Hepatocyte (in vitro differentiated cells): ENCODE measurements around the gene ALG10B. TPM values are rescaled to one million over a fixed set of nuclear protein-coding genes. Genes with fewer than 3 reads are reported as not detected.
"Not testable (repeated sequence)": the region's sequence is repeated elsewhere in the genome, so short reads cannot be mapped to it uniquely, and the experiment has no call there.

Source experiments
- DNase-seq: peaks from one replicate; pipeline ENCODE4 v3.0.0-alpha.2; 2016; ENCODE audit warnings: low spot score
- H2AFZ ChIP-seq: fragments of 200-600 bp; sonication (generic); 2 replicates; pipeline ENCODE4 v1.6.0; 2016; ENCODE audit warnings: antibody characterized with exemption, mild to moderate bottlenecking
- H3K27ac ChIP-seq: fragments of 200-600 bp; sonication (generic); 2 replicates; pipeline ENCODE4 v1.5.1; 2016; ENCODE audit warnings: mild to moderate bottlenecking
- H3K27me3 ChIP-seq: fragments of 200-600 bp; sonication (generic); 2 replicates; pipeline ENCODE4 v1.6.1; 2016
- H3K36me3 ChIP-seq: fragments of 200-600 bp; sonication (generic); replicated peaks from 2 replicates; pipeline ENCODE4 v1.5.1; 2016; ENCODE audit warnings: low read depth; ENCODE audit not compliant: insufficient read depth
- H3K4me1 ChIP-seq: fragments of 200-600 bp; sonication (generic); 2 replicates; pipeline ENCODE4 v1.5.1; 2016; ENCODE audit warnings: mild to moderate bottlenecking, moderate library complexity; ENCODE audit not compliant: insufficient read depth
- H3K4me2 ChIP-seq: fragments of 200-600 bp; sonication (generic); 2 replicates; pipeline ENCODE4 v1.6.0; 2016
- H3K4me3 ChIP-seq: fragments of 200-600 bp; sonication (generic); 2 replicates; pipeline ENCODE4 v1.5.1; 2016; ENCODE audit warnings: mild to moderate bottlenecking
- H3K79me2 ChIP-seq: fragments of 200-600 bp; sonication (generic); 2 replicates; pipeline ENCODE4 v1.6.0; 2017; ENCODE audit warnings: mild to moderate bottlenecking
- H3K9me2 ChIP-seq: fragments of 200-600 bp; sonication (generic); replicated peaks from 2 replicates; pipeline ENCODE4 v1.6.0; 2017; ENCODE audit warnings: mild to moderate bottlenecking; ENCODE audit not compliant: insufficient read depth
- H3K9me3 ChIP-seq: fragments of 200-600 bp; sonication (generic); 2 replicates; pipeline ENCODE4 v1.5.1; 2016; ENCODE audit warnings: low read depth, mild to moderate bottlenecking
- H4K20me1 ChIP-seq: fragments of 200-600 bp; sonication (generic); 2 replicates; pipeline ENCODE4 v1.6.0; 2016; ENCODE audit warnings: mild to moderate bottlenecking; ENCODE audit not compliant: insufficient read depth, poor library complexity, severe bottlenecking
- EZH2 ChIP-seq: fragments of 200-600 bp; sonication (generic); IDR thresholded peaks from 2 replicates; pipeline ENCODE4 v1.6.1; 2016; ENCODE audit warnings: antibody characterized with exemption, mild to moderate bottlenecking, borderline replicate concordance
- EZH2phosphoT487 ChIP-seq: fragments of 200-600 bp; sonication (generic); IDR thresholded peaks from one replicate; pipeline ENCODE4 v1.6.1; 2018; ENCODE audit warnings: antibody characterized with exemption, mild to moderate bottlenecking, low read depth, moderate library complexity; ENCODE audit not compliant: unreplicated experiment, severe bottlenecking
- WGBS: methylation state at CpG from one replicate; pipeline ENCODE4 v1.1.6; 2016; ENCODE audit warnings: low lambda C conversion rate; ENCODE audit errors: missing lambda C conversion rate; 5-methylcytosine and 5-hydroxymethylcytosine counted together
- polyA plus RNA-seq: library from polyadenylated mRNA; unstranded; fragments of >200 nt; fragmentation: Nextera tagmentation; extraction: Ambion mirVana; gene quantifications from 2 replicates; pipeline ENCODE4 v1.2.1, GENCODE V29; 2016
- total RNA-seq: library from RNA; depleted of rRNA; stranded (reverse); fragments of >200 nt; gene quantifications from 2 replicates; pipeline ENCODE4 v1.2.3, GENCODE V29; 2014
- TF ChIP-seq, protein P1 (sequence below): fragments of 200-600 bp; sonication (generic); IDR thresholded peaks from 2 replicates; pipeline ENCODE4 v1.5.1; 2016; ENCODE audit warnings: antibody characterized with exemption, mild to moderate bottlenecking; ENCODE audit not compliant: poor library complexity

Gene ALG10B
- total and polyA plus RNA-seq, 2 experiments from 2014 or later: 1.6 to 10.1 TPM

DNA sequence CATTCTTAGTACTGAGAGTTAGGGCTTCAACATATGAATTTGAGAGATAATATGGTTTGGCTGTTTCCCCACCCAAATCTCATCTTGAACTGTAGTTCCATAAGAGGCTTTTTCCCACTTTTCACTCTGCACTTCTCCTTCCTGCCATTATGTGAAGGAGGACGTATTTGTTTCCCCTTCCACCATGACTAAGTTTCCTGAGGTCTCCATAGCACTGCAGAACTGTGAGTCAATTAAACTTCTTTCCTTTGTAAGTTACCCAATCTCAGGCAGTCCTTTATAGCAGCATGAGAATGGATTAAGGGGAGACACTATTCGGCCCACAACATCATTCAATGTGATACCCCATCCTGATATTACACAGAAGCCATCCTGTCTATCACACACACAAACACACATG, 36.8 kb upstream of the ALG10B start:
- Histone ChIP-seq H3K4me2 (no peak overlapping the region), H4K20me1 (no peaks in the 10 kb centered on the region), H3K4me3 (no peak overlapping the region), H3K79me2 (no peaks in the 10 kb centered on the region), H3K36me3 (no peaks in the 10 kb centered on the region), H3K9me3 (no peaks in the 10 kb centered on the region), H3K27ac (no peak overlapping the region), H3K9me2 (no peaks in the 10 kb centered on the region), H3K27me3 (no peaks in the 10 kb centered on the region), H3K4me1 (no peaks in the 10 kb centered on the region), H2AFZ (no peak overlapping the region)
- TF ChIP-seq EZH2: no peak
- no peak for TF ChIP-seq EZH2phosphoT487
- TF ChIP-seq, protein P1, sequence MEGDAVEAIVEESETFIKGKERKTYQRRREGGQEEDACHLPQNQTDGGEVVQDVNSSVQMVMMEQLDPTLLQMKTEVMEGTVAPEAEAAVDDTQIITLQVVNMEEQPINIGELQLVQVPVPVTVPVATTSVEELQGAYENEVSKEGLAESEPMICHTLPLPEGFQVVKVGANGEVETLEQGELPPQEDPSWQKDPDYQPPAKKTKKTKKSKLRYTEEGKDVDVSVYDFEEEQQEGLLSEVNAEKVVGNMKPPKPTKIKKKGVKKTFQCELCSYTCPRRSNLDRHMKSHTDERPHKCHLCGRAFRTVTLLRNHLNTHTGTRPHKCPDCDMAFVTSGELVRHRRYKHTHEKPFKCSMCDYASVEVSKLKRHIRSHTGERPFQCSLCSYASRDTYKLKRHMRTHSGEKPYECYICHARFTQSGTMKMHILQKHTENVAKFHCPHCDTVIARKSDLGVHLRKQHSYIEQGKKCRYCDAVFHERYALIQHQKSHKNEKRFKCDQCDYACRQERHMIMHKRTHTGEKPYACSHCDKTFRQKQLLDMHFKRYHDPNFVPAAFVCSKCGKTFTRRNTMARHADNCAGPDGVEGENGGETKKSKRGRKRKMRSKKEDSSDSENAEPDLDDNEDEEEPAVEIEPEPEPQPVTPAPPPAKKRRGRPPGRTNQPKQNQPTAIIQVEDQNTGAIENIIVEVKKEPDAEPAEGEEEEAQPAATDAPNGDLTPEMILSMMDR: no peak
- DNase-seq: no peak
- WGBS: 46% methylated on average over 2 of the region's 2 CpGs

DNA sequence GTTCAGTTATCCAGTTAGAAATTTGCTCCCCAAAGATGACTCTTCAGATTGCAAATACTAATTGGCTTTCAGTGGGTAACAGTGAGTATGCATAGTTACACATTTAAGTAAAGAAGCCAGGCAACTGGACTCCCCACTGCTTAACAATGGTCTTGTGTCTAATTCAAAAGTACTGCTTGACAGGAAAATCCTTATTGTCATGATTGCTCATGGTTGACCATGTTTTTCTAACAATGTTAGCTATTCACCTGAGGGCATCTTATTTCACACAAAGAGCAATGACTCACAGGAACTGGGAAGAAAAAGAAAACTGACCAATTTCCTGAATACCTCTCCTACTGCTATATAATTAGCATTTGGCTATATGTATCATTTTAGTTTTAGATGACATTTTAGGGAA, 33.7 kb upstream of the ALG10B start:
- no peak overlapping the region for H2AFZ ChIP-seq
- no peak overlapping the region for H3K4me2 ChIP-seq
- TF ChIP-seq, protein P1: no peak
- TF ChIP-seq EZH2 (no peak), EZH2phosphoT487 (no peak)
- no peaks in the 10 kb centered on the region for H3K27me3 ChIP-seq
- no peak overlapping the region for H3K27ac ChIP-seq
- no peaks in the 10 kb centered on the region for H4K20me1 ChIP-seq
- H3K4me3 ChIP-seq: no peak overlapping the region
- DNase-seq: no peak
- no peaks in the 10 kb centered on the region for H3K9me3 ChIP-seq
- no peaks in the 10 kb centered on the region for H3K9me2 ChIP-seq
- H3K36me3 ChIP-seq: no peaks in the 10 kb centered on the region
- no peaks in the 10 kb centered on the region for H3K79me2 ChIP-seq
- no peaks in the 10 kb centered on the region for H3K4me1 ChIP-seq

- H4K20me1 ChIP-seq: no peaks in the 10 kb centered on the region
- no peak for DNase-seq
- H2AFZ ChIP-seq: no peak overlapping the region
- H3K4me2 ChIP-seq: no peak overlapping the region
- no peak for TF ChIP-seq EZH2
- TF ChIP-seq EZH2phosphoT487: no peak
- TF ChIP-seq, protein P1: no peak
- no peaks in the 10 kb centered on the region for H3K4me1 ChIP-seq
- H3K27me3 ChIP-seq: no peaks in the 10 kb centered on the region
- no peaks in the 10 kb centered on the region for H3K79me2 ChIP-seq
- no peak overlapping the region for H3K4me3 ChIP-seq
- no peak overlapping the region for H3K27ac ChIP-seq
- H3K9me3 ChIP-seq: no peaks in the 10 kb centered on the region
- H3K9me2 ChIP-seq: no peaks in the 10 kb centered on the region
- H3K36me3 ChIP-seq: no peaks in the 10 kb centered on the region
- 83% methylated on average over 2 of the region's 2 CpGs for WGBS
Measured at GRCh38 chr12:38289396-38289795, 27.2 kb upstream of the ALG10B start.

- no peak for DNase-seq
- Histone ChIP-seq H3K36me3 (no peaks in the 10 kb centered on the region), H3K79me2 (no peaks in the 10 kb centered on the region), H2AFZ (no peak overlapping the region), H3K9me2 (no peaks in the 10 kb centered on the region), H3K27me3 (no peaks in the 10 kb centered on the region), H3K4me3 (no peak overlapping the region), H3K4me2 (no peak overlapping the region), H3K27ac (no peak overlapping the region), H3K4me1 (no peaks in the 10 kb centered on the region), H4K20me1 (no peaks in the 10 kb centered on the region), H3K9me3 (no peaks in the 10 kb centered on the region)
- TF ChIP-seq, protein P1: no peak
- TF ChIP-seq EZH2 (no peak), EZH2phosphoT487 (no peak)
- WGBS: 60% methylated on average over 4 of the region's 4 CpGs
Measured at GRCh38 chr12:38291160-38291559, 25.4 kb upstream of the ALG10B start.

DNA sequence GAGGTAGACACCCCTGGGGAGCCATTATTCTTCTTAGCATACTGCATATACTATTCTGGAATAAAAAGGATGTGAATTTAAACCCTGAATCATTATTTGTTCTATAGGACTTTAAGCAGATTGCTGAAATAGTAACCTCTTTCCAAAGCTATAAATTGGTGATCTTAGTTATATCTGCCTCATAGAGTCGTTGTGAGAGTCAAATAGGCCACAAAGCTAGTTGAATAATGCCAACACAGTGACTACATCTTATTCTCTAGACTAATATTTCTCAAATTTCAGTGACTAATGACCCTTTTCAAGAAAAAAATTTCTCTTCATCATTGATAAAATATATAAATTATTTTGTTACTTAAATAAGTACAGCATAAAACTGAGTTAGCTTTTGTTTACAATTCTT, 13.6 kb upstream of the ALG10B start:
- not testable (repeated sequence) for H3K9me3 ChIP-seq, H3K4me3 ChIP-seq, H3K27me3 ChIP-seq, DNase-seq, H3K4me1 ChIP-seq, H3K36me3 ChIP-seq, H3K27ac ChIP-seq, H3K9me2 ChIP-seq, H3K4me2 ChIP-seq, H2AFZ ChIP-seq, H4K20me1 ChIP-seq, H3K79me2 ChIP-seq
- WGBS: 17% methylated on average over 1 of the region's 1 CpG

DNA sequence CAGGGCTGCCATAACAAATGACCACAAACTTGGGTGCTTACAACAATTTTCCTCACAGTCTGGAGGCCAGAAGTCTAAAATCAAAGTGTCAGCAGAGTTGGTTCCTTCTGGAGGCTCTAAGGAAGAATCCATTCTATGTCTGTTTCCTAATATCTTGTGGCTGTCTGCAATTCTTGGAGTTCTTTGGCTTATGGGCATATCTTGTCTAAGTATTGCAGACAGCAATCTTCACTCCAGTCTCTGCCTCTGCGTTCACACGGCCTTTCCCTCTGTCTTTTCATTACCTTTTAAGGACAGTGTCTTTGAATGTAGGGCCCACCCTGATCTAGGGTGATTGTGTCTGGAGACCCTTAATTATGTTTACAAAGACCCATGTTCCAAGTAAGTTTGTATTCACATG, 5.4 kb downstream of the ALG10B start:
- not testable (repeated sequence) for H3K27me3 ChIP-seq, H2AFZ ChIP-seq, H4K20me1 ChIP-seq, DNase-seq, H3K9me3 ChIP-seq, H3K4me2 ChIP-seq, H3K9me2 ChIP-seq, H3K27ac ChIP-seq, H3K4me1 ChIP-seq, H3K36me3 ChIP-seq, H3K4me3 ChIP-seq, H3K79me2 ChIP-seq
- WGBS: 75% methylated on average over 2 of the region's 2 CpGs
